HK-2 (cell line): ENCODE measurements around the gene PRKD1.
"Not testable (repeated sequence)": the region's sequence is repeated elsewhere in the genome, so short reads cannot be mapped to it uniquely, and the experiment has no call there.

Experiments used
- DNase-seq: peaks from one replicate; pipeline ENCODE4 v3.0.0-alpha.2; 2018; ENCODE audit not compliant: unreplicated experiment

The PRKD1 gene

GRCh38 chr14:29900609-29901350, 26.9 kb downstream of the PRKD1 start:
- no peak for DNase-seq

GRCh38 chr14:29898470-29898869, 29.2 kb downstream of the PRKD1 start:
- DNase-seq: no peak

GRCh38 chr14:29897181-29897580, 30.5 kb downstream of the PRKD1 start:
- DNase-seq: no peak

- DNase-seq: no peak
Measured at GRCh38 chr14:29896354-29896821, 31.3 kb downstream of the PRKD1 start.

GRCh38 chr14:29895591-29896083, 32.0 kb downstream of the PRKD1 start:
- DNase-seq: no peak

GRCh38 chr14:29893989-29894388, 33.7 kb downstream of the PRKD1 start:
- DNase-seq: no peak

- no peak for DNase-seq
Measured at GRCh38 chr14:29892327-29892726, 35.3 kb downstream of the PRKD1 start.

GRCh38 chr14:29885988-29886387, 41.7 kb downstream of the PRKD1 start:
- no peak for DNase-seq

GRCh38 chr14:29868000-29868399, 59.6 kb downstream of the PRKD1 start:
- no peak for DNase-seq

GRCh38 chr14:29865299-29865698, 62.3 kb downstream of the PRKD1 start:
- DNase-seq: no peak

GRCh38 chr14:29861996-29862395, 65.7 kb downstream of the PRKD1 start:
- no peak for DNase-seq

- DNase-seq: no peak
Measured at GRCh38 chr14:29858299-29858698, 69.3 kb downstream of the PRKD1 start.

- DNase-seq: no peak
Measured at GRCh38 chr14:29857551-29857950, 70.1 kb downstream of the PRKD1 start.

- DNase-seq: no peak
Measured at GRCh38 chr14:29856516-29856915, 71.1 kb downstream of the PRKD1 start.

GRCh38 chr14:29853691-29854090, 74.0 kb downstream of the PRKD1 start:
- not testable (repeated sequence) for DNase-seq

GRCh38 chr14:29853272-29853671, 74.4 kb downstream of the PRKD1 start:
- no peak for DNase-seq

GRCh38 chr14:29851397-29851796, 76.2 kb downstream of the PRKD1 start:
- no peak for DNase-seq

- DNase-seq: no peak
Measured at GRCh38 chr14:29847056-29847380, 80.6 kb downstream of the PRKD1 start.

- peak; percentile 28 for DNase-seq
Measured at GRCh38 chr14:29846339-29847055, 81.2 kb downstream of the PRKD1 start.

- no peak for DNase-seq
Measured at GRCh38 chr14:29843981-29844380, 83.7 kb downstream of the PRKD1 start.

GRCh38 chr14:29842228-29842627, 85.4 kb downstream of the PRKD1 start:
- DNase-seq: no peak

- DNase-seq: not testable (repeated sequence)
Measured at GRCh38 chr14:29840369-29840892, 87.2 kb downstream of the PRKD1 start.

- not testable (repeated sequence) for DNase-seq
Measured at GRCh38 chr14:29839691-29840090, 88.0 kb downstream of the PRKD1 start.
